K562 (cell line): ENCODE measurements around the gene SLC6A9. TPM values are rescaled to one million over a fixed set of nuclear protein-coding genes. Genes with fewer than 3 reads are reported as not detected.

Source experiments
- FOXM1 ChIP-seq, 2 experiments: fragments of 450-650 bp in 1 of 2; sonication (generic) in 1 of 2; formaldehyde crosslinking in 1 of 2; IDR thresholded peaks; 2 replicates each; pipeline versions ENCODE4 v1.6.1 to v1.9.0; 2017 to 2022; ENCODE audit warnings: low read depth in 2 of 2, mild to moderate bottlenecking in 2 of 2, missing genetic modification reagents in 1 of 2, moderate library complexity in 1 of 2
- RBM25 ChIP-seq: fragments of 200-400 bp; formaldehyde crosslinking; IDR thresholded peaks from 2 replicates; pipeline ENCODE4 v1.6.1; 2018; ENCODE audit warnings: low read length, low read depth, moderate library complexity; ENCODE audit not compliant: severe bottlenecking
- SETDB1 ChIP-seq: IDR thresholded peaks from one replicate; pipeline ENCODE4 v1.6.1; 2012; ENCODE audit warnings: low read length, control low read depth, inconsistent platforms
- ZBTB40 ChIP-seq, 2 experiments: fragments of 450-650 bp in 1 of 2; sonication (generic) in 1 of 2; formaldehyde crosslinking in 1 of 2; IDR thresholded peaks; 2 replicates each; pipeline versions ENCODE4 v1.7.1 to v1.9.0; 2016 to 2022; ENCODE audit warnings: inconsistent platforms in 1 of 2, mild to moderate bottlenecking in 1 of 2, missing genetic modification reagents in 1 of 2
- ZNF217 ChIP-seq: sonication (generic); formaldehyde crosslinking; IDR thresholded peaks from 2 replicates; pipeline ENCODE4 v1.8.0; 2022; ENCODE audit warnings: mild to moderate bottlenecking, missing genetic modification reagents
- polyA plus RNA-seq, 8 experiments: library from polyadenylated mRNA; depleted of rRNA in 4 of 8; stranded (reverse) in 5 of 8; unstranded in 3 of 8; fragments of >200 nt; fragmentation: Nextera tagmentation in 2 of 8; fragmentation: Illumina TruSeq in 1 of 8; extraction: Ambion mirVana in 2 of 8; extraction: Trizol in 1 of 8; gene quantifications; 2 replicates each; pipeline versions ENCODE4 v1.2.1 to v1.2.3, GENCODE V29; 2011 to 2014; ENCODE audit warnings: inconsistent platforms in 1 of 8, missing spikeins in 1 of 8
- total RNA-seq, 7 experiments: library from RNA; depleted of rRNA in 6 of 7; stranded (reverse); fragments of >200 nt in 6 of 7; fragmentation: Illumina TruSeq in 2 of 7; extraction: Trizol in 2 of 7; gene quantifications; 2 replicates each; pipeline versions ENCODE4 v1.2.1 to v1.2.3, GENCODE V29; 2011 to 2021; ENCODE audit warnings: low replicate concordance in 1 of 7
- TF ChIP-seq, protein P1 (sequence below): fragments of 250-450 bp; sonication (Bioruptor Pico); IDR thresholded peaks from 2 replicates; pipeline ENCODE4 v1.8.0; 2021; ENCODE audit warnings: borderline replicate concordance, mild to moderate bottlenecking, moderate library complexity; ENCODE audit not compliant: poor library complexity, severe bottlenecking
- TF ChIP-seq, protein P2 (sequence below): sonication (generic); formaldehyde crosslinking; IDR thresholded peaks from 2 replicates; pipeline ENCODE4 v1.8.1; 2022; ENCODE audit warnings: missing genetic modification reagents
- TF ChIP-seq, protein P3 (sequence below): fragments of 200-400 bp; formaldehyde crosslinking; IDR thresholded peaks from 2 replicates; pipeline ENCODE4 v1.6.1; 2017; ENCODE audit warnings: mild to moderate bottlenecking, low read depth, low read length, moderate library complexity
- TF ChIP-seq, protein P4 (sequence below): sonication (generic); formaldehyde crosslinking; IDR thresholded peaks from 2 replicates; pipeline ENCODE4 v1.8.1; 2023; ENCODE audit warnings: mild to moderate bottlenecking, missing genetic modification reagents

Gene SLC6A9
- total and polyA plus RNA-seq, 9 of the 15 experiments (the other 6 are each of a cell fraction or from before 2014, with no cell fraction given): 0.17 to 18.7 (median 2.9) TPM

DNA sequence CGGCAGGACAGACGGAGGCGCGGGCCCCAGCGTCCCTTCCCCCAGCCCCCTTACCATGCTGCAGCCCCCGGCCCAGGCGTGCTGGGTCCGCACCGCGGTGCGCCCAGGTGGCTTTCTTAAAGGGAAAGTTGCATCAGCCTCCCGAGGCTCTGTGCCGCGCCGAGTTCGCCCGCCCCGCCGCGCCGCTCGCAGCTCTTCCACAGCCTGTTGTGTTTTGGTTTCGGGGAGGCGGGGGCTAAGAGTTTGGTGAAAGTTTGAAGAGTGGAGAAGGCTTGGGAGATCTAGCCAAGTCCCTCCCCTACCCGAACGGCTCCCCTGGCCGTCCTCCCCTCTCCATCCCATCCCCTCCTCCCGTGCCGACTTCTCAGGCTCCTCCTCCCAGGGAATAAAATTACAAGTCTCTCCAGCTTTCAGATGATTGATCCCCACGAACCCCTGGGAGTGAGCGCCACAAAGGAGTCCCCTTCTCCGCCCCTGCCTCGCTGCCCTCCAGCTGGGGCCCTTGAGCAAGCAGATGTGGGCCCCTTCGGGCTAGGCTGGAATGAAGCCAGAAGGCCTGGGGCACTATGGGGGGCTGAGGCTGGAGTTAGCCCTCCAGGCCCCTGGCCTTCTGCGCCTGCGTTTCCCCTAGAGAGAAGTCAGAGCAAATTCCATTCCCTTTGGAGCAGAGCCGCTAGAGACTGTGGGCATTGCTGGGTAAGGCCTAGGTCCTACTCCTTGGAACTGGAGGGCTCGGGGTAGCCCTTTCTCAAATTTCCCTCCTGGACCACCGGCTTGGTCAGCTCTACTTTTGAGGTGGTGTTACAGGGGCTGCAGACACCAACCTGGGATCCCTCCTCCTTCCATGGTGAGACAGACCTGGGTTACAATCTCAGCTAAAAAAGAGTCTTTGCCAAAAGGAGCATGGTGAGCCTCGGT is at the start of gene SLC6A9 (continued):
- TF ChIP-seq RBM25 (no peak), ZNF217 (CRISPR knock-in tag) (no peak), ZBTB40 (IDR thresholded peaks at IDR 0.05) (0 out of 2 replicates have a peak, but pooled peaks have one; percentile 20), ZBTB40 (CRISPR knock-in tag; IDR thresholded peaks at IDR 0.05) (no peak), SETDB1 (no peak), FOXM1 (IDR thresholded peaks at IDR 0.05; ENCODE audit: low read depth) (no peak), FOXM1 (CRISPR knock-in tag; IDR thresholded peaks at IDR 0.05; ENCODE audit: low read depth) (no peak)
- TF ChIP-seq, protein P1, sequence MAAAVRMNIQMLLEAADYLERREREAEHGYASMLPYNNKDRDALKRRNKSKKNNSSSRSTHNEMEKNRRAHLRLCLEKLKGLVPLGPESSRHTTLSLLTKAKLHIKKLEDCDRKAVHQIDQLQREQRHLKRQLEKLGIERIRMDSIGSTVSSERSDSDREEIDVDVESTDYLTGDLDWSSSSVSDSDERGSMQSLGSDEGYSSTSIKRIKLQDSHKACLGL: no peak
- TF ChIP-seq, protein P2, sequence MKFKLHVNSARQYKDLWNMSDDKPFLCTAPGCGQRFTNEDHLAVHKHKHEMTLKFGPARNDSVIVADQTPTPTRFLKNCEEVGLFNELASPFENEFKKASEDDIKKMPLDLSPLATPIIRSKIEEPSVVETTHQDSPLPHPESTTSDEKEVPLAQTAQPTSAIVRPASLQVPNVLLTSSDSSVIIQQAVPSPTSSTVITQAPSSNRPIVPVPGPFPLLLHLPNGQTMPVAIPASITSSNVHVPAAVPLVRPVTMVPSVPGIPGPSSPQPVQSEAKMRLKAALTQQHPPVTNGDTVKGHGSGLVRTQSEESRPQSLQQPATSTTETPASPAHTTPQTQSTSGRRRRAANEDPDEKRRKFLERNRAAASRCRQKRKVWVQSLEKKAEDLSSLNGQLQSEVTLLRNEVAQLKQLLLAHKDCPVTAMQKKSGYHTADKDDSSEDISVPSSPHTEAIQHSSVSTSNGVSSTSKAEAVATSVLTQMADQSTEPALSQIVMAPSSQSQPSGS (CRISPR knock-in tag): no peak
- TF ChIP-seq, protein P3, sequence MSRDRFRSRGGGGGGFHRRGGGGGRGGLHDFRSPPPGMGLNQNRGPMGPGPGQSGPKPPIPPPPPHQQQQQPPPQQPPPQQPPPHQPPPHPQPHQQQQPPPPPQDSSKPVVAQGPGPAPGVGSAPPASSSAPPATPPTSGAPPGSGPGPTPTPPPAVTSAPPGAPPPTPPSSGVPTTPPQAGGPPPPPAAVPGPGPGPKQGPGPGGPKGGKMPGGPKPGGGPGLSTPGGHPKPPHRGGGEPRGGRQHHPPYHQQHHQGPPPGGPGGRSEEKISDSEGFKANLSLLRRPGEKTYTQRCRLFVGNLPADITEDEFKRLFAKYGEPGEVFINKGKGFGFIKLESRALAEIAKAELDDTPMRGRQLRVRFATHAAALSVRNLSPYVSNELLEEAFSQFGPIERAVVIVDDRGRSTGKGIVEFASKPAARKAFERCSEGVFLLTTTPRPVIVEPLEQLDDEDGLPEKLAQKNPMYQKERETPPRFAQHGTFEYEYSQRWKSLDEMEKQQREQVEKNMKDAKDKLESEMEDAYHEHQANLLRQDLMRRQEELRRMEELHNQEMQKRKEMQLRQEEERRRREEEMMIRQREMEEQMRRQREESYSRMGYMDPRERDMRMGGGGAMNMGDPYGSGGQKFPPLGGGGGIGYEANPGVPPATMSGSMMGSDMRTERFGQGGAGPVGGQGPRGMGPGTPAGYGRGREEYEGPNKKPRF: no peak
- TF ChIP-seq, protein P4, sequence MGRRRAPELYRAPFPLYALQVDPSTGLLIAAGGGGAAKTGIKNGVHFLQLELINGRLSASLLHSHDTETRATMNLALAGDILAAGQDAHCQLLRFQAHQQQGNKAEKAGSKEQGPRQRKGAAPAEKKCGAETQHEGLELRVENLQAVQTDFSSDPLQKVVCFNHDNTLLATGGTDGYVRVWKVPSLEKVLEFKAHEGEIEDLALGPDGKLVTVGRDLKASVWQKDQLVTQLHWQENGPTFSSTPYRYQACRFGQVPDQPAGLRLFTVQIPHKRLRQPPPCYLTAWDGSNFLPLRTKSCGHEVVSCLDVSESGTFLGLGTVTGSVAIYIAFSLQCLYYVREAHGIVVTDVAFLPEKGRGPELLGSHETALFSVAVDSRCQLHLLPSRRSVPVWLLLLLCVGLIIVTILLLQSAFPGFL (CRISPR knock-in tag): no peak
